Esophagus squamous epithelium (tissue), 5 donors: ENCODE results near the gene PDE4C. TPM values are rescaled to one million over a fixed set of nuclear protein-coding genes. Genes with fewer than 3 reads are reported as not detected.
"Not testable (repeated sequence)": the region's sequence is repeated elsewhere in the genome, so short reads cannot be mapped to it uniquely, and the experiment has no call there.

Experiments used
- DNase-seq: peaks from one replicate; lab custom pipeline; 2025; lab: John Stamatoyannopoulos, UW
- H3K27ac ChIP-seq, 4 donors: fragments of 200-600 bp; sonication (generic); one replicate each; pipeline ENCODE4 v1.5.1; 2016 to 2019; ENCODE audit warnings: mild to moderate bottlenecking in 1 of 4
- H3K27me3 ChIP-seq, 4 donors: fragments of 200-600 bp; sonication (generic); 1 replicate in 3 of 4; 2 replicates in 1 of 4; pipeline versions ENCODE4 v1.5.1 to v1.6.0; 2017 to 2021; ENCODE audit warnings: antibody characterized with exemption in 1 of 4
- H3K36me3 ChIP-seq, 3 donors: fragments of 200-600 bp; sonication (generic); one replicate each; pipeline ENCODE4 v1.5.1; 2016 to 2019
- H3K4me1 ChIP-seq, 3 donors: fragments of 200-600 bp; sonication (generic); one replicate each; pipeline ENCODE4 v1.5.1; 2017 to 2019
- H3K4me3 ChIP-seq, 4 donors: fragments of 200-600 bp; sonication (generic); 1 replicate in 3 of 4; 2 replicates in 1 of 4; pipeline ENCODE4 v1.5.1; 2016 to 2019; ENCODE audit warnings: mild to moderate bottlenecking in 2 of 4, moderate library complexity in 1 of 4
- H3K9me3 ChIP-seq, 3 donors: fragments of 200-600 bp; sonication (generic); one replicate each; pipeline ENCODE4 v1.5.1; 2016 to 2019
- POLR2A ChIP-seq, 4 donors: fragments of 450-650 bp; IDR thresholded peaks; one replicate each; pipeline ENCODE4 v1.6.1; 2017; ENCODE audit warnings: antibody characterized with exemption in 4 of 4, mild to moderate bottlenecking in 4 of 4, moderate library complexity in 3 of 4
- WGBS, 2 donors: methylation state at CpG; one replicate each; pipeline ENCODE4 v1.1.5; 2018; 5-methylcytosine and 5-hydroxymethylcytosine counted together
- intact Hi-C: fragments of 100-400 bp; cut with DNase I; formaldehyde crosslinking; loops from one replicate; pipeline ENCODE4 v1.15.0; 2022
- total RNA-seq, 4 donors: library from RNA; depleted of rRNA; stranded (reverse); fragments of >200 nt; gene quantifications; one replicate each; pipeline ENCODE4 v1.1.0, GENCODE V29; 2016
- TF ChIP-seq, protein P1 (sequence below), 6 experiments: fragments of 450-650 bp in 4 of 6; fragments of 200-600 bp in 2 of 6; sonication (generic) in 2 of 6; IDR thresholded peaks; one replicate each; pipeline ENCODE4 v1.5.1; 2016 to 2019; ENCODE audit warnings: antibody characterized with exemption in 6 of 6, mild to moderate bottlenecking in 4 of 6, moderate library complexity in 4 of 6
- donor health status: DM: yes; HTN: yes; CAD: no.

PDE4C gene
- total RNA-seq, 4 donors from 2014 or later, result 0.76 TPM; not detected in 3

DNA sequence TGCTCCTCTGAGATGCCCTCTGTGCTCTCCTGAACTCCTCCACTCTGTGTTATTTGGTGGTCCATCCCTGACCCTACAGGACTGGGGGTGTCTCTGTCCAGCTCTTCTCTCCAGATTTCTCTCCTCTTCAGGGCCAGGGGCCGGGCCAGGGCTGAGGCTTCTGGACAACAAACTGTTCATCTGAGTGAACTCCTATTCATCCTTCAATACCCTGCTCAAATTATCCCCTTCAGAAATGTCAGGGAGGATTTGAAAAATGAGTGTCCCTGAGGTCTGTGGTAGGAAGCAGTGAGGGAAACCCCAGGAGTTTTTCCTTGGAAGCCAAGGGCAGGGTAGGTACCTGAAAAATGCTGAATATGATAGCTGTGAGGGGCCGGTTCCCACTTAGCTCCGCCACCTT is 7.6 kb downstream of the PDE4C start:
- Histone ChIP-seq H3K27me3 (peaks cover 0 to 25% (median 0%) of the 10 kb centered on the region in 4 donors), H3K4me3 (no peak overlapping the region), H3K9me3 (no peaks in the 10 kb centered on the region), H3K27ac (no peak overlapping the region), H3K36me3 (no peaks in the 10 kb centered on the region), H3K4me1 (peaks cover 0 to 9% (median 3%) of the 10 kb centered on the region in 3 donors)
- TF ChIP-seq, protein P1, sequence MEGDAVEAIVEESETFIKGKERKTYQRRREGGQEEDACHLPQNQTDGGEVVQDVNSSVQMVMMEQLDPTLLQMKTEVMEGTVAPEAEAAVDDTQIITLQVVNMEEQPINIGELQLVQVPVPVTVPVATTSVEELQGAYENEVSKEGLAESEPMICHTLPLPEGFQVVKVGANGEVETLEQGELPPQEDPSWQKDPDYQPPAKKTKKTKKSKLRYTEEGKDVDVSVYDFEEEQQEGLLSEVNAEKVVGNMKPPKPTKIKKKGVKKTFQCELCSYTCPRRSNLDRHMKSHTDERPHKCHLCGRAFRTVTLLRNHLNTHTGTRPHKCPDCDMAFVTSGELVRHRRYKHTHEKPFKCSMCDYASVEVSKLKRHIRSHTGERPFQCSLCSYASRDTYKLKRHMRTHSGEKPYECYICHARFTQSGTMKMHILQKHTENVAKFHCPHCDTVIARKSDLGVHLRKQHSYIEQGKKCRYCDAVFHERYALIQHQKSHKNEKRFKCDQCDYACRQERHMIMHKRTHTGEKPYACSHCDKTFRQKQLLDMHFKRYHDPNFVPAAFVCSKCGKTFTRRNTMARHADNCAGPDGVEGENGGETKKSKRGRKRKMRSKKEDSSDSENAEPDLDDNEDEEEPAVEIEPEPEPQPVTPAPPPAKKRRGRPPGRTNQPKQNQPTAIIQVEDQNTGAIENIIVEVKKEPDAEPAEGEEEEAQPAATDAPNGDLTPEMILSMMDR (IDR thresholded peaks at IDR 0.05), result no peak
- no peak for TF ChIP-seq POLR2A (IDR thresholded peaks at IDR 0.05)
- intact Hi-C loops, result no loop called here
- no peak for DNase-seq
- 70 to 85% methylated on average over 2 to 3 of the region's 3 CpGs for WGBS, 2 donors

DNA sequence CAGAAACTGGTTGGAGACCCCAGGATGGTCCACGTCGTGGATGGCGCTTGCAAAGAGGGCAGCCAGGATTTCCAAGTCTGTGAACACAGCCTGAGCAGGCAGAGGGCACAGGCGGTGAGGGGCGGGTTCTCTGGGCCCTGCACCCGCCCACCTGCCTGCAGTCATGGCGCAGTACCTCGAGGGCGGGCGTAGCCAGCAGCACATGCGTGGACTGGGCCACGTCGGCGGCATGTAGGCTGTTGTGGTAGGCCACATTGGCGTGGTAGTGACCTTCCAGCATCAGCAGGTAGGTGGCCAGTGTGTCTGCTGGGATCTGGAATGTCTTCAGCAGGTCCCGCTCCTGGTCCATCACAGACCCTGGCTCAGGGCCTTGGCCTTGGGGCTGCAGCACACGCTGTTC is 8.1 kb downstream of the PDE4C start:
- peaks cover 0 to 9% (median 3%) of the 10 kb centered on the region in 3 donors for H3K4me1 ChIP-seq
- no peaks in the 10 kb centered on the region for H3K9me3 ChIP-seq
- 60 to 72% methylated on average over 2 to 10 of the region's 17 CpGs for WGBS, 2 donors
- H3K27ac ChIP-seq, result no peak overlapping the region
- no peaks in the 10 kb centered on the region for H3K36me3 ChIP-seq
- intact Hi-C loops, result no loop called here
- H3K4me3 ChIP-seq, result no peak overlapping the region
- DNase-seq, result no peak
- TF ChIP-seq, protein P1 (IDR thresholded peaks at IDR 0.05), result no peak
- H3K27me3 ChIP-seq, result peaks cover 0 to 25% (median 0%) of the 10 kb centered on the region in 4 donors

- intact Hi-C loops, result no loop called here
- Histone ChIP-seq H3K36me3 (no peaks in the 10 kb centered on the region), H3K27me3 (peaks cover 0 to 23% (median 0%) of the 10 kb centered on the region in 4 donors), H3K27ac (no peak overlapping the region), H3K4me3 (no peak overlapping the region), H3K4me1 (peaks cover 0 to 9% (median 3%) of the 10 kb centered on the region in 3 donors), H3K9me3 (no peaks in the 10 kb centered on the region)
- TF ChIP-seq POLR2A (IDR thresholded peaks at IDR 0.05), result no peak
- TF ChIP-seq, protein P1 (IDR thresholded peaks at IDR 0.05), result no peak
- no peak for DNase-seq
- 90 to 98% methylated on average over 6 to 8 of the region's 8 CpGs for WGBS, 2 donors
These were observed 9.4 kb downstream of the PDE4C start for GRCh38 chr19:18216789-18217188.

GRCh38 chr19:18214779-18215433 is 11.3 kb downstream of the PDE4C start:
- peaks cover 0 to 11% (median 0%) of the 10 kb centered on the region in 4 donors for H3K27me3 ChIP-seq
- no peak for DNase-seq
- no peaks in the 10 kb centered on the region for H3K36me3 ChIP-seq
- intact Hi-C loops, result loop anchor here (5.0 kb wide), 1 partner anchor 32 kb away; no protein-coding TSS in a partner anchor
- no peak overlapping the region for H3K4me3 ChIP-seq
- no peak overlapping the region for H3K27ac ChIP-seq
- 42 to 62% methylated on average over 7 of the region's 7 CpGs for WGBS, 2 donors
- H3K9me3 ChIP-seq, result no peaks in the 10 kb centered on the region
- TF ChIP-seq, protein P1 (IDR thresholded peaks at IDR 0.05), result no peak
- TF ChIP-seq POLR2A (IDR thresholded peaks at IDR 0.05), result no peak
- H3K4me1 ChIP-seq, result no peaks in the 10 kb centered on the region

GRCh38 chr19:18211683-18212082 is 14.6 kb downstream of the PDE4C start:
- no peaks in the 10 kb centered on the region for H3K9me3 ChIP-seq
- TF ChIP-seq, protein P1 (IDR thresholded peaks at IDR 0.05), result no peak
- no peak for TF ChIP-seq POLR2A (IDR thresholded peaks at IDR 0.05)
- peaks cover 0 to 20% (median 0%) of the 10 kb centered on the region in 4 donors for H3K27me3 ChIP-seq
- intact Hi-C loops, result loop anchor here (5.0 kb wide), 1 partner anchor 36 kb away; no protein-coding TSS in a partner anchor
- peaks cover 0 to 15% (median 0%) of the 10 kb centered on the region in 3 donors for H3K4me1 ChIP-seq
- no peaks in the 10 kb centered on the region for H3K36me3 ChIP-seq
- DNase-seq, result no peak
- H3K4me3 ChIP-seq, result no peak overlapping the region
- H3K27ac ChIP-seq, result no peak overlapping the region
- 72 to 79% methylated on average over 11 to 13 of the region's 14 CpGs for WGBS, 2 donors

DNA sequence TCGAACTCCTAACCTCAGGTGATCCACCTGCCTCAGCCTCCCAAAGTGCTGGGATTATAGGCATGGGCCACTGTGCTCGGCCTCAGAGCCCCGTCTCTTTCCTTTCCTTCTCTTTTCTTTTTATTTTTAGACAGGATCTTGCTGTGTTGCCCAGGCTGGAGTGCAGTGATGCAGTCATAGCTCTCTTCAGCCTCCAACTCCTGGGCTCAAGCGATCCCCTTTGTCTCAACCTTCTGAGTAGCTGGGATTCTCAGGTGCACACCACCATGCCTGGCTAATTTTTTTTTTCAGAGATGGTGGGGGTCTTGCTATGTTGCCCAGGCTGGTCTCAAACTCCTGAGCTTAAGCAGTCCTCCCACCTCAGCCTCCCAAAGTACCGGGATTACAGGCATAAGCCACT is 16.3 kb downstream of the PDE4C start:
- intact Hi-C loops, result loop anchor here (5.0 kb wide), 1 partner anchor 37 kb away; no protein-coding TSS in a partner anchor
- not testable (repeated sequence) for DNase-seq, H3K27ac ChIP-seq, H3K4me3 ChIP-seq, H3K36me3 ChIP-seq, H3K9me3 ChIP-seq
- Histone ChIP-seq H3K27me3 (peaks cover 0 to 20% (median 0%) of the 10 kb centered on the region in 4 donors), H3K4me1 (peaks cover 4 to 29% (median 6%) of the 10 kb centered on the region in 3 donors)
- WGBS, 2 donors, result 70 to 71% methylated on average over 5 of the region's 5 CpGs
